Measurements from ENCODE around the gene EHD3. TPM values are rescaled to one million over a fixed set of nuclear protein-coding genes. Genes with fewer than 3 reads are reported as not detected.

The EHD3 gene
- total and polyA plus RNA-seq, 2 of the 13 experiments (the other 11 are each of a cell fraction or from before 2014, with no cell fraction given) = 0.20 to 0.69 TPM

DNA sequence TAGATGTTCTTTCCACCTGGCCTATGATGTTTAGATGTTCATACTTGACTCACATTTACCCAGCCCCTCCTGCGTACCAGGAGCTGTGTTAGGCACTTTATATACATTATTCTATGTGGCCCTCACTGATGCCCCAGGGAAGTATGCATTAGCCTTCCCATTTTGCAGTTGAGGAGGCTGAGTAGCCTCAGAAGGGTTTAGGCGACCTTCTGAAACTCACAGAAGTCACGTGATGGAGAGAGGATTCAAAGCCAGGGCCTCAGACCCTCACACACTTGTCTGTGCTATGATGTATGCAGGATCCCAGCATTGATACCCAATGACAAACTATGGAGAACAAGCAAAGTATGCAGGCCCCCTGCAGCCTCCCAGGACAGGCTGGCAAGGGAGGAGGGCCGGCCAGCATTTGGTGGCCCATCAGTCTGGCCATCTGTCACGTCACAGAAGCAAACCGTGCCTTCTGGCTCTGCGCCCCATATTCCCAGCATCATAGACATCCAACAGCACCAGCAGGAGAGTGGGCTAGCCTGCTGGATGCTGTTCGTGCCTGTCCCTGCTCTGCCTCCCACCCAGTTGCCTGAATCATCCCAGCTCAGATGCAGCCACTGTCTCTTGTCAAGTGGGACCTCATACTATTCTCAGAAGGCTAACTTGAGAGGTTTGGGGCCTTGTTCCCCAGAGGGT is 33.6 kb downstream of the EHD3 start (continued):
- TF ChIP-seq, protein P1, sequence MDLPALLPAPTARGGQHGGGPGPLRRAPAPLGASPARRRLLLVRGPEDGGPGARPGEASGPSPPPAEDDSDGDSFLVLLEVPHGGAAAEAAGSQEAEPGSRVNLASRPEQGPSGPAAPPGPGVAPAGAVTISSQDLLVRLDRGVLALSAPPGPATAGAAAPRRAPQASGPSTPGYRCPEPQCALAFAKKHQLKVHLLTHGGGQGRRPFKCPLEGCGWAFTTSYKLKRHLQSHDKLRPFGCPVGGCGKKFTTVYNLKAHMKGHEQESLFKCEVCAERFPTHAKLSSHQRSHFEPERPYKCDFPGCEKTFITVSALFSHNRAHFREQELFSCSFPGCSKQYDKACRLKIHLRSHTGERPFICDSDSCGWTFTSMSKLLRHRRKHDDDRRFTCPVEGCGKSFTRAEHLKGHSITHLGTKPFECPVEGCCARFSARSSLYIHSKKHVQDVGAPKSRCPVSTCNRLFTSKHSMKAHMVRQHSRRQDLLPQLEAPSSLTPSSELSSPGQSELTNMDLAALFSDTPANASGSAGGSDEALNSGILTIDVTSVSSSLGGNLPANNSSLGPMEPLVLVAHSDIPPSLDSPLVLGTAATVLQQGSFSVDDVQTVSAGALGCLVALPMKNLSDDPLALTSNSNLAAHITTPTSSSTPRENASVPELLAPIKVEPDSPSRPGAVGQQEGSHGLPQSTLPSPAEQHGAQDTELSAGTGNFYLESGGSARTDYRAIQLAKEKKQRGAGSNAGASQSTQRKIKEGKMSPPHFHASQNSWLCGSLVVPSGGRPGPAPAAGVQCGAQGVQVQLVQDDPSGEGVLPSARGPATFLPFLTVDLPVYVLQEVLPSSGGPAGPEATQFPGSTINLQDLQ (CRISPR knock-in tag; IDR thresholded peaks at IDR 0.05) = no peak
- no peak for TF ChIP-seq NFIB (CRISPR knock-in tag; IDR thresholded peaks at IDR 0.05; ENCODE audit: borderline replicate concordance)
- TF ChIP-seq, protein P2, sequence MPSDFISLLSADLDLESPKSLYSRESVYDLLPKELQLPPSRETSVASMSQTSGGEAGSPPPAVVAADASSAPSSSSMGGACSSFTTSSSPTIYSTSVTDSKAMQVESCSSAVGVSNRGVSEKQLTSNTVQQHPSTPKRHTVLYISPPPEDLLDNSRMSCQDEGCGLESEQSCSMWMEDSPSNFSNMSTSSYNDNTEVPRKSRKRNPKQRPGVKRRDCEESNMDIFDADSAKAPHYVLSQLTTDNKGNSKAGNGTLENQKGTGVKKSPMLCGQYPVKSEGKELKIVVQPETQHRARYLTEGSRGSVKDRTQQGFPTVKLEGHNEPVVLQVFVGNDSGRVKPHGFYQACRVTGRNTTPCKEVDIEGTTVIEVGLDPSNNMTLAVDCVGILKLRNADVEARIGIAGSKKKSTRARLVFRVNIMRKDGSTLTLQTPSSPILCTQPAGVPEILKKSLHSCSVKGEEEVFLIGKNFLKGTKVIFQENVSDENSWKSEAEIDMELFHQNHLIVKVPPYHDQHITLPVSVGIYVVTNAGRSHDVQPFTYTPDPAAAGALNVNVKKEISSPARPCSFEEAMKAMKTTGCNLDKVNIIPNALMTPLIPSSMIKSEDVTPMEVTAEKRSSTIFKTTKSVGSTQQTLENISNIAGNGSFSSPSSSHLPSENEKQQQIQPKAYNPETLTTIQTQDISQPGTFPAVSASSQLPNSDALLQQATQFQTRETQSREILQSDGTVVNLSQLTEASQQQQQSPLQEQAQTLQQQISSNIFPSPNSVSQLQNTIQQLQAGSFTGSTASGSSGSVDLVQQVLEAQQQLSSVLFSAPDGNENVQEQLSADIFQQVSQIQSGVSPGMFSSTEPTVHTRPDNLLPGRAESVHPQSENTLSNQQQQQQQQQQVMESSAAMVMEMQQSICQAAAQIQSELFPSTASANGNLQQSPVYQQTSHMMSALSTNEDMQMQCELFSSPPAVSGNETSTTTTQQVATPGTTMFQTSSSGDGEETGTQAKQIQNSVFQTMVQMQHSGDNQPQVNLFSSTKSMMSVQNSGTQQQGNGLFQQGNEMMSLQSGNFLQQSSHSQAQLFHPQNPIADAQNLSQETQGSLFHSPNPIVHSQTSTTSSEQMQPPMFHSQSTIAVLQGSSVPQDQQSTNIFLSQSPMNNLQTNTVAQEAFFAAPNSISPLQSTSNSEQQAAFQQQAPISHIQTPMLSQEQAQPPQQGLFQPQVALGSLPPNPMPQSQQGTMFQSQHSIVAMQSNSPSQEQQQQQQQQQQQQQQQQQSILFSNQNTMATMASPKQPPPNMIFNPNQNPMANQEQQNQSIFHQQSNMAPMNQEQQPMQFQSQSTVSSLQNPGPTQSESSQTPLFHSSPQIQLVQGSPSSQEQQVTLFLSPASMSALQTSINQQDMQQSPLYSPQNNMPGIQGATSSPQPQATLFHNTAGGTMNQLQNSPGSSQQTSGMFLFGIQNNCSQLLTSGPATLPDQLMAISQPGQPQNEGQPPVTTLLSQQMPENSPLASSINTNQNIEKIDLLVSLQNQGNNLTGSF (CRISPR knock-in tag; IDR thresholded peaks at IDR 0.05) = no peak
- no peak for TF ChIP-seq ZKSCAN8 (CRISPR knock-in tag; IDR thresholded peaks at IDR 0.05; ENCODE audit: borderline replicate concordance)
- no peak for TF ChIP-seq HOXD1 (CRISPR knock-in tag; IDR thresholded peaks at IDR 0.05)

All from HepG2 (cell line).